ENCODE results near the gene ZG16. TPM values are rescaled to one million over a fixed set of nuclear protein-coding genes. Genes with fewer than 3 reads are reported as not detected.

Gene ZG16
- total RNA-seq, 1 experiment from 2014 or later = 0.07 TPM

DNA sequence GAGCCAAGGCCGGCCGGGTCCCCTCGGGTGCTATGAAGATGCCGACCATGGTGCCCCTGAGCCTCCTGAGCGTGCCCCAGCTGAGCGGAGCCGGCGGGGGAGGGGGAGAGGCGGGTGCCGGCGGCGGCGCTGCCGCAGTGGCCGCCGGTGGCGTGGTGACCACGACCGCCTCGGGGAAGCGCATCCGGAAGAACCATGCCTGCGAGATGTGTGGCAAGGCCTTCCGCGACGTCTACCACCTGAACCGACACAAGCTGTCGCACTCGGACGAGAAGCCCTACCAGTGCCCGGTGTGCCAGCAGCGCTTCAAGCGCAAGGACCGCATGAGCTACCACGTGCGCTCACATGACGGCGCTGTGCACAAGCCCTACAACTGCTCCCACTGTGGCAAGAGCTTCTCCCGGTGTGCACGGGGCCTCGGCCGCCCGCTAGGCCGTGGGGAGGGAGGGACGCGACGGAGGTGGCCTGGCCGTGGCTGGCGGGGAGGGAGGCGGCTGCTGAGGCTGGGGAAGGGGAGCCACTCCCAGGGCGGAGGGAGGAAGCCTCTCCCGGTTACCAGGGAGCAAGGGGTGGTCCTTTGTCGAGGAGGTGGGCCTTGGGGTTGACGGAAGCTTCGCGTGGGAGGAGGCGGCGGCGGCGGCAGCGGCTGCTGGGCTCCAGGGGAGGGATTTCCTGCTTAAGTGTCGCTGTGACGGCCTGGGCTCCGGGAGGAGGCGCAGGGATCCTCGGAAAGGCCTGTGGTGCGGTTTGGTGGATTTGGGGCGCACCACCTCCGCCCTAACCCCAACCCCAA lies 29.6 kb downstream of the ZG16 start:
- Histone ChIP-seq H3K9me2 (ENCODE audit: insufficient read depth) (no peaks in the 10 kb centered on the region), H3K9ac (ENCODE audit: low read length) (peak overlapping the region; percentile 95), H3K79me2 (ENCODE audit: insufficient read depth, low read length) (peaks cover 35% of the 10 kb centered on the region), H3K27me3 (ENCODE audit: insufficient read depth, low read length) (no peaks in the 10 kb centered on the region), H3K4me1 (ENCODE audit: control insufficient read depth in 1 of 2, insufficient read depth in 2 of 2, low read length in 2 of 2) (peaks cover 34 to 75% of the 10 kb centered on the region in 2 experiments), H4K20me1 (ENCODE audit: insufficient read depth) (no peaks in the 10 kb centered on the region), H3K27ac (ENCODE audit: low read depth, low read length) (peak overlapping the region; percentile 100), H3K9me3 (ENCODE audit: control insufficient read depth in 1 of 2, insufficient read depth in 1 of 2, low read depth in 1 of 2, low read length in 2 of 2) (no peaks in the 10 kb centered on the region), H2AFZ (ENCODE audit: low read depth, low read length, poor library complexity, severe bottlenecking) (no peak overlapping the region), H3K4me2 (ENCODE audit: low read length) (peak overlapping the region; percentile 99), H3K36me3 (ENCODE audit: control insufficient read depth in 1 of 2, insufficient read depth in 2 of 2, low read length in 2 of 2) (peaks cover 6 to 22% of the 10 kb centered on the region in 2 experiments; a peak in 3 of 4 replicates), H3K4me3 (replicated peaks in 1 of 2; ENCODE audit: low read depth in 1 of 2, low read length in 2 of 2) (peak overlapping the region; percentile 50 to 74)
- DNase-seq (ENCODE audit: low read depth, low spot score) = peak; percentile 82
- ChIA-PET CTCF (interaction anchor here (0.7 to 3.5 kb wide), 14 partner anchors 9 to 224 kb away, joined by 3 to 36 read pairs (median 6); partner anchors contain the start of genes ASPHD1, KIF22, MVP and PAGR1), RAD21 (ENCODE audit: low non-redundant PET in 1 of 2, low total read pairs in 2 of 2, uncharacterized antibody in 2 of 2, unreplicated experiment in 2 of 2) (interaction anchor here (0.9 to 1.5 kb wide), 5 partner anchors 8 to 214 kb away, joined by 3 to 5 read pairs (median 3); partner anchors contain the start of gene PAGR1 (in 1 of the 2)), POLR2A (interaction anchor here (1.0 to 2.0 kb wide), 7 partner anchors 8 to 118 kb away, joined by 3 to 20 read pairs (median 7); partner anchors contain the start of genes KCTD13, KIF22, MVP and PAGR1)
- intact Hi-C loops (cut with micrococcal nuclease) = no loop called here
- no TSS peak for BruUV-seq (replicated peaks)
- peak; percentile 26 for ATAC-seq
- TF ChIP-seq, protein P1, sequence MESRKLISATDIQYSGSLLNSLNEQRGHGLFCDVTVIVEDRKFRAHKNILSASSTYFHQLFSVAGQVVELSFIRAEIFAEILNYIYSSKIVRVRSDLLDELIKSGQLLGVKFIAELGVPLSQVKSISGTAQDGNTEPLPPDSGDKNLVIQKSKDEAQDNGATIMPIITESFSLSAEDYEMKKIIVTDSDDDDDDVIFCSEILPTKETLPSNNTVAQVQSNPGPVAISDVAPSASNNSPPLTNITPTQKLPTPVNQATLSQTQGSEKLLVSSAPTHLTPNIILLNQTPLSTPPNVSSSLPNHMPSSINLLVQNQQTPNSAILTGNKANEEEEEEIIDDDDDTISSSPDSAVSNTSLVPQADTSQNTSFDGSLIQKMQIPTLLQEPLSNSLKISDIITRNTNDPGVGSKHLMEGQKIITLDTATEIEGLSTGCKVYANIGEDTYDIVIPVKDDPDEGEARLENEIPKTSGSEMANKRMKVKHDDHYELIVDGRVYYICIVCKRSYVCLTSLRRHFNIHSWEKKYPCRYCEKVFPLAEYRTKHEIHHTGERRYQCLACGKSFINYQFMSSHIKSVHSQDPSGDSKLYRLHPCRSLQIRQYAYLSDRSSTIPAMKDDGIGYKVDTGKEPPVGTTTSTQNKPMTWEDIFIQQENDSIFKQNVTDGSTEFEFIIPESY (IDR thresholded peaks at IDR 0.05; ENCODE audit: extremely low read depth, insufficient replicate concordance, low read length) = no peak
- TF ChIP-seq SIN3A (IDR thresholded peaks at IDR 0.05; ENCODE audit: low read depth) (no peak), FOSL1 (IDR thresholded peaks at IDR 0.05; ENCODE audit: low read depth) (no peak), EZH2 (IDR thresholded peaks at IDR 0.05) (no peak), SP1 (IDR thresholded peaks at IDR 0.05; ENCODE audit: low read depth) (no peak), RAD21 (IDR thresholded peaks at IDR 0.05; ENCODE audit: low read depth) (no peak), ELF1 (IDR thresholded peaks at IDR 0.05; ENCODE audit: borderline replicate concordance, low read depth) (no peak), EGR1 (IDR thresholded peaks at IDR 0.05; ENCODE audit: low read depth) (no peak), JUND (IDR thresholded peaks at IDR 0.05) (no peak), CEBPB (IDR thresholded peaks at IDR 0.05; ENCODE audit: low read depth) (no peak), SRF (IDR thresholded peaks at IDR 0.05; ENCODE audit: low read depth) (no peak), ZNF274 (IDR thresholded peaks at IDR 0.05; ENCODE audit: low read depth, low read length) (no peak), POLR2A (IDR thresholded peaks at IDR 0.05; ENCODE audit: borderline replicate concordance, extremely low read depth, insufficient read depth, insufficient read length) (peak; percentile 15), CBX3 (IDR thresholded peaks at IDR 0.05; ENCODE audit: low read depth) (no peak), POLR2AphosphoS5 (IDR thresholded peaks at IDR 0.05; ENCODE audit: low read depth, low read length) (peak; percentile 69), TCF7L2 (IDR thresholded peaks at IDR 0.05; ENCODE audit: borderline replicate concordance, extremely low read depth, insufficient read depth, insufficient read length) (peak; percentile 55), EZH2phosphoT487 (IDR thresholded peaks at IDR 0.05; ENCODE audit: borderline replicate concordance) (no peak), ZFX (IDR thresholded peaks at IDR 0.05) (peak; percentile 29; the same call in 1 of the 2 replicates)
- TF ChIP-seq, protein P2, sequence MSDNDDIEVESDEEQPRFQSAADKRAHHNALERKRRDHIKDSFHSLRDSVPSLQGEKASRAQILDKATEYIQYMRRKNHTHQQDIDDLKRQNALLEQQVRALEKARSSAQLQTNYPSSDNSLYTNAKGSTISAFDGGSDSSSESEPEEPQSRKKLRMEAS (IDR thresholded peaks at IDR 0.05) = no peak
- TF ChIP-seq, protein P3, sequence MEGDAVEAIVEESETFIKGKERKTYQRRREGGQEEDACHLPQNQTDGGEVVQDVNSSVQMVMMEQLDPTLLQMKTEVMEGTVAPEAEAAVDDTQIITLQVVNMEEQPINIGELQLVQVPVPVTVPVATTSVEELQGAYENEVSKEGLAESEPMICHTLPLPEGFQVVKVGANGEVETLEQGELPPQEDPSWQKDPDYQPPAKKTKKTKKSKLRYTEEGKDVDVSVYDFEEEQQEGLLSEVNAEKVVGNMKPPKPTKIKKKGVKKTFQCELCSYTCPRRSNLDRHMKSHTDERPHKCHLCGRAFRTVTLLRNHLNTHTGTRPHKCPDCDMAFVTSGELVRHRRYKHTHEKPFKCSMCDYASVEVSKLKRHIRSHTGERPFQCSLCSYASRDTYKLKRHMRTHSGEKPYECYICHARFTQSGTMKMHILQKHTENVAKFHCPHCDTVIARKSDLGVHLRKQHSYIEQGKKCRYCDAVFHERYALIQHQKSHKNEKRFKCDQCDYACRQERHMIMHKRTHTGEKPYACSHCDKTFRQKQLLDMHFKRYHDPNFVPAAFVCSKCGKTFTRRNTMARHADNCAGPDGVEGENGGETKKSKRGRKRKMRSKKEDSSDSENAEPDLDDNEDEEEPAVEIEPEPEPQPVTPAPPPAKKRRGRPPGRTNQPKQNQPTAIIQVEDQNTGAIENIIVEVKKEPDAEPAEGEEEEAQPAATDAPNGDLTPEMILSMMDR (IDR thresholded peaks at IDR 0.05 in 2 of 3, conservative IDR thresholded peaks at IDR 0.05 in 1 of 3; ENCODE audit: borderline replicate concordance in 1 of 3, insufficient read depth in 1 of 3, low read depth in 2 of 3, low read length in 2 of 3) = peak in 2 of 3 experiments; percentile 36 to 44; a peak in 4 of 6 replicates
